Subcutaneous adipose tissue (tissue), 4 donors: Measurements from ENCODE around the gene ARMC6. TPM values are rescaled to one million over a fixed set of nuclear protein-coding genes. Genes with fewer than 3 reads are reported as not detected.

ENCODE experiments used
- CTCF ChIP-seq: fragments of 450-650 bp; IDR thresholded peaks from one replicate; pipeline ENCODE4 v1.5.1; 2016; ENCODE audit warnings: low read depth, mild to moderate bottlenecking, control low read depth, antibody characterized with exemption, moderate library complexity
- total RNA-seq, 4 donors: library from RNA; depleted of rRNA; stranded (reverse); fragments of >200 nt; gene quantifications; one replicate each; pipeline ENCODE4 v1.1.0, GENCODE V29; 2016

Gene ARMC6
- total RNA-seq, result 10 to 100 TPM; 12.6 to 28.2 (median 18.6) TPM

- TF ChIP-seq CTCF, result no peak
Observed at GRCh38 chr19:19033426-19034203, at the start of gene ARMC6, which contains the start of gene SUGP2. Gene ARMC6 (plus strand): TSS chr19:19033603. CDS start chr19:19034210, 607 bp downstream. Gene SUGP2 (minus strand): TSS chr19:19033517. CDS start chr19:19031071, 2,446 bp downstream.

- TF ChIP-seq CTCF, result no peak
Observed at GRCh38 chr19:18984251-18984650, 49.2 kb upstream of the ARMC6 start.

DNA sequence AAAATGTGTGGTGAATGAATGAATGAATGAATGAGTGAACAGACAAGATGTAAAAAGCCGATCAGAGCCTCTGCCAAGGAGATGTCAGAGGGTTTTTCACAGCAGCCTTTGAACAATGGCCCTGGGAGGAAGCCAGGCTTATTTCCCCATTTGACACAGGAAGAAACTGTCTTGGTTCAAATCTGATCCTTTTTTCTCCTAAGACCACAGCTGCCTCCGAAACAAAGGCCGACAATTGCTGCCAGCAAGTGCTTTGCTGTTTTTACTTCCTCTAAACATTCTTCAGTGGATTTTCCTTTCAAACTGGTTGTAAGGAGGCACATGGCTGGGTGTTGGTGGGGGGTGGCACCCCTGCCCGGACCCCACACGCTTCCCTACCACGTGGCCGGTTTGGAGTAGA lies 48.1 kb upstream of the ARMC6 start:
- no peak for TF ChIP-seq CTCF

GRCh38 chr19:18987456-18987855 lies 45.9 kb upstream of the ARMC6 start:
- no peak for TF ChIP-seq CTCF

GRCh38 chr19:18989316-18989715 lies 44.1 kb upstream of the ARMC6 start:
- no peak for TF ChIP-seq CTCF

DNA sequence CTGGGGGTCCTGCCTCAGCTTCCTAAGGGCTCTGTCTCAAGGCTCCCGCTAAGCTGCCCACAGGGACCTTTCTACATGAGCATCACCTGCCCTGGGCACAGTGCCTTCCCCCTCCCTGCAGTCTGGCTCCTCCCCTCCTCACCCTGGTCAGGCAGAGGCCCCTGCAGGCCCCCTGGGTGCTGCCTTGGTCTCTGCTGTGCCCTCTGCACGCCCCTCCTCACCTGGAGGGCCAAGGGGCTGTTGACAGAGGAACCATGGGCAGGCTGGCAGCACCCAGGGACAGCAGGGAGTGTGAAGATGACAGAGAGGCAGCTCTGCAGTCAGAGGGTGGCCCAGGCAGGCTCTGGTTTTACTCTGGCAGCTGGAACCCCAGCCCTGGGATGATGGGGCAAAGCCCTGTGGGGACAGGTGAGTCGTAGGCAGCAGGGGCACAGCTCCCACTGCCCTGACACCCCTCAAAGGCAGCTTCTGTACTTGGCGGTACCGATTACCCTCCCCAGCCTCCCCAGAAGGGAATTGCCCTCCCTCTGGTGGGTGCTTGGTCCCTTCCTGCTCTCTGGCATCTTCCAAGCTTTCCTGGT lies 43.2 kb upstream of the ARMC6 start:
- TF ChIP-seq CTCF, result no peak

DNA sequence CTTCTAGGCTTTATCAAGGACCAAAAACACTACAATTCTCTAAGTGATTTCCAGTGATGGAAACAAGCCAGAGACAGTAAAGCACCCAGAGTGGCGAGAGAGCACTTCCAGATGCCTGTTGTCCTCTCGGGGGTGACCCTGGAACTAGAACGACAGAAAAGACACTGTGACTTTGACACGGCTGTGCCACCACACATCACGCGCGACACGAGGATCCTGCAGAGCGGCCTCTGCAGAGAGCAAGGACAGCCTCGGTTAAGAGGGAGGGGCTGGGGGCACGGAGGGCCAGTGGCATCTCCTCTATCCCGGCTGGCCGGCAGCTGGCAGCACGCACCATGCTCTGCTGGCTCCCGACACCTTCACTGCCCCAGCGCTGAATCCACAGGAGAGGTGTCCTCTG lies 42.4 kb upstream of the ARMC6 start:
- no peak for TF ChIP-seq CTCF
